ENCODE measurements around the gene RNF167. TPM values are rescaled to one million over a fixed set of nuclear protein-coding genes. Genes with fewer than 3 reads are reported as not detected.

Gene RNF167
- total RNA-seq, 4 donors from 2014 or later, result 66.3 to 95.4 (median 80.2) TPM

GRCh38 chr17:4959261-4959965 lies 19.3 kb downstream of the RNF167 start:
- WGBS, 2 donors, result 83 to 86% methylated on average over 18 of the region's 18 CpGs
- intact Hi-C loops (cut with DNase I; ENCODE audit: low total_unique reads), result no loop called here

GRCh38 chr17:4960279-4960922 lies 20.3 kb downstream of the RNF167 start:
- DNase-seq (ENCODE audit: low spot score in 2 of 2), result no peak
- 90% methylated on average over 9 of the region's 9 CpGs for WGBS, 2 donors

More at GRCh38 chr17:4959261-4959965, 19.3 kb downstream of the RNF167 start:
- TF ChIP-seq CTCF (IDR thresholded peaks at IDR 0.05) (no peak), POLR2A (IDR thresholded peaks at IDR 0.05) (no peak)
- H3K4me3 ChIP-seq (ENCODE audit: low read depth, poor library complexity, severe bottlenecking), result no peak overlapping the region
- no peak for DNase-seq (ENCODE audit: low spot score in 2 of 2)

DNA sequence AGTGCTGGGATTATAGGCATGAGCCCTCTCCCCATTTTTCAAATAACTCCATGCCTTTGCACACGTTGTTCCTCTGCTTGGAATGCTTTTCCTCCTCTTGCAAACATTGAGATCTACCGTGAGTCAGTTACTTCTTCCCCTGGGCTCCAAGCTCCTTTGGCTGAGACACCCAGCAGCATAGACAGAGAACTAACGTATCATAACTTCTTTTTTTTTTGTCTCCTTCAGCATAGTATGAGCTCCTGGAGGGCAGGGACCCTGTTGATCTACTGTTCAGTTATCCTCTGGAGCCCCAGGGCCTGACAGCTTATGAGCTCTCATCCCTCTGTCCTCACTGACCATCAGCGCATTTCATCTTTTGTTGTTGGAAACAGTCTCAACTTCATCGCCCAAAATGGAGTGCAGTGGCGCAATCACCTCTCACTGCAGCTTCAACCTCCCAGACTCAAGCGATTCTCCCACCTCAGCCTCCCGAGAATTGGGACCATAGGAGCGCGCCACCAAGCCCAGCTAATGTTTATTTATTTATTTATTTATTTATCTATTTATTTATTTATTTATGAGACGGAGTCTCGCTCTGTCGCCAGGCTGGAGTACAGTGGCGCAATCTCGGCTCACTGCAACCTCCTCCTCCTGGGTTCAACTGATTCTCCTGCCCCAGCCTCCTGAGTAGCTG lies 25.4 kb downstream of the RNF167 start:
- WGBS, 2 donors, result 97% methylated on average over 15 of the region's 15 CpGs
- no peak overlapping the region for H3K4me3 ChIP-seq (ENCODE audit: low read depth, poor library complexity, severe bottlenecking)
- no peak for DNase-seq (ENCODE audit: low spot score in 2 of 2)
- no peak for TF ChIP-seq POLR2A (IDR thresholded peaks at IDR 0.05)
- no peak for TF ChIP-seq CTCF (IDR thresholded peaks at IDR 0.05)
- intact Hi-C loops (cut with DNase I; ENCODE audit: low total_unique reads), result no loop called here

More at GRCh38 chr17:4960279-4960922, 20.3 kb downstream of the RNF167 start:
- intact Hi-C loops (cut with DNase I; ENCODE audit: low total_unique reads), result no loop called here
- TF ChIP-seq POLR2A (IDR thresholded peaks at IDR 0.05) (no peak), CTCF (IDR thresholded peaks at IDR 0.05) (no peak)
- H3K4me3 ChIP-seq (ENCODE audit: low read depth, poor library complexity, severe bottlenecking), result no peak overlapping the region

- peak overlapping the region; percentile 52 for H3K4me3 ChIP-seq (ENCODE audit: low read depth, poor library complexity, severe bottlenecking)
- no peak for TF ChIP-seq CTCF (IDR thresholded peaks at IDR 0.05)
- no peak for TF ChIP-seq POLR2A (IDR thresholded peaks at IDR 0.05)
- intact Hi-C loops (cut with DNase I; ENCODE audit: low total_unique reads), result no loop called here
- DNase-seq (ENCODE audit: low spot score in 2 of 2), result peak; percentile 99
- WGBS, 2 donors, result 0% methylated on average over 30 to 33 of the region's 42 CpGs
These were observed 26.9 kb downstream of the RNF167 start for GRCh38 chr17:4966844-4967538.

- WGBS, 2 donors, result 0% methylated on average over 60 to 65 of the region's 66 CpGs
- H3K4me3 ChIP-seq (ENCODE audit: low read depth, poor library complexity, severe bottlenecking), result peak within 1 kb of the TSS; percentile 52
- peak in 1 of 2 donors; percentile 20 for TF ChIP-seq POLR2A (IDR thresholded peaks at IDR 0.05)
- TF ChIP-seq CTCF (IDR thresholded peaks at IDR 0.05), result no peak
- peak; percentile 94 to 99 for DNase-seq (ENCODE audit: low spot score in 2 of 2)
- intact Hi-C loops (cut with DNase I; ENCODE audit: low total_unique reads), result no loop called here
These were observed 27.7 kb downstream of the RNF167 start, which contains the start of gene SPAG7 for GRCh38 chr17:4967539-4968485. SPAG7 (minus strand) TSS chr17:4967817; CDS start chr17:4967804, 13 bp downstream.

Data from lower leg skin (tissue), 4 donors.